ENCODE results near the gene JAG2.

JAG2 gene

GRCh38 chr14:105155071-105155651 lies 13.4 kb downstream of the JAG2 start:
- H4K20me1 ChIP-seq (ENCODE audit: insufficient read depth, low read length) = no peaks in the 10 kb centered on the region
- H2AFZ ChIP-seq (ENCODE audit: low read depth, low read length) = no peak overlapping the region
- DNase-seq (no peak), ATAC-seq (ENCODE audit: insufficient read depth, low read depth) (no peak)
- TF ChIP-seq CTCF (IDR thresholded peaks at IDR 0.05; ENCODE audit: borderline replicate concordance, extremely low read depth, low read length, poor library complexity, severe bottlenecking) (no peak), EZH2 (IDR thresholded peaks at IDR 0.05; ENCODE audit: borderline replicate concordance, low read depth, low read length, severe bottlenecking) (no peak)
- H3K9ac ChIP-seq (ENCODE audit: low read depth, low read length) = no peak overlapping the region
- no peak overlapping the region for H3K27ac ChIP-seq (ENCODE audit: low read length)
- H3K4me2 ChIP-seq (ENCODE audit: insufficient read depth, low read length) = no peak overlapping the region
- no peak overlapping the region for H3K4me3 ChIP-seq (ENCODE audit: low read depth in 1 of 2, low read length in 2 of 2)
- H3K36me3 ChIP-seq (ENCODE audit: insufficient read depth, low read length) = no peaks in the 10 kb centered on the region
- H3K4me1 ChIP-seq (ENCODE audit: insufficient read depth, low read length) = no peaks in the 10 kb centered on the region
- H3K79me2 ChIP-seq (ENCODE audit: insufficient read depth, low read length) = no peaks in the 10 kb centered on the region
- no peaks in the 10 kb centered on the region for H3K27me3 ChIP-seq (ENCODE audit: insufficient read depth, low read length, poor library complexity)
- no peaks in the 10 kb centered on the region for H3K9me3 ChIP-seq (ENCODE audit: insufficient read depth, low read length, severe bottlenecking)

- Histone ChIP-seq H3K79me2 (ENCODE audit: insufficient read depth, low read length) (no peaks in the 10 kb centered on the region), H3K4me2 (ENCODE audit: insufficient read depth, low read length) (no peak overlapping the region), H3K4me1 (ENCODE audit: insufficient read depth, low read length) (no peaks in the 10 kb centered on the region), H3K36me3 (ENCODE audit: insufficient read depth, low read length) (no peaks in the 10 kb centered on the region), H4K20me1 (ENCODE audit: insufficient read depth, low read length) (no peaks in the 10 kb centered on the region), H2AFZ (ENCODE audit: low read depth, low read length) (no peak overlapping the region), H3K27ac (ENCODE audit: low read length) (no peak overlapping the region), H3K27me3 (ENCODE audit: insufficient read depth, low read length, poor library complexity) (no peaks in the 10 kb centered on the region), H3K9ac (ENCODE audit: low read depth, low read length) (no peak overlapping the region), H3K9me3 (ENCODE audit: insufficient read depth, low read length, severe bottlenecking) (no peaks in the 10 kb centered on the region), H3K4me3 (ENCODE audit: low read depth in 1 of 2, low read length in 2 of 2) (no peak overlapping the region)
- ATAC-seq (ENCODE audit: insufficient read depth, low read depth) (no peak), DNase-seq (no peak)
- TF ChIP-seq CTCF (IDR thresholded peaks at IDR 0.05; ENCODE audit: borderline replicate concordance, extremely low read depth, low read length, poor library complexity, severe bottlenecking) = no peak
- no peak for TF ChIP-seq EZH2 (IDR thresholded peaks at IDR 0.05; ENCODE audit: borderline replicate concordance, low read depth, low read length, severe bottlenecking)
Measured at GRCh38 chr14:105154476-105154871, 14.1 kb downstream of the JAG2 start.

DNA sequence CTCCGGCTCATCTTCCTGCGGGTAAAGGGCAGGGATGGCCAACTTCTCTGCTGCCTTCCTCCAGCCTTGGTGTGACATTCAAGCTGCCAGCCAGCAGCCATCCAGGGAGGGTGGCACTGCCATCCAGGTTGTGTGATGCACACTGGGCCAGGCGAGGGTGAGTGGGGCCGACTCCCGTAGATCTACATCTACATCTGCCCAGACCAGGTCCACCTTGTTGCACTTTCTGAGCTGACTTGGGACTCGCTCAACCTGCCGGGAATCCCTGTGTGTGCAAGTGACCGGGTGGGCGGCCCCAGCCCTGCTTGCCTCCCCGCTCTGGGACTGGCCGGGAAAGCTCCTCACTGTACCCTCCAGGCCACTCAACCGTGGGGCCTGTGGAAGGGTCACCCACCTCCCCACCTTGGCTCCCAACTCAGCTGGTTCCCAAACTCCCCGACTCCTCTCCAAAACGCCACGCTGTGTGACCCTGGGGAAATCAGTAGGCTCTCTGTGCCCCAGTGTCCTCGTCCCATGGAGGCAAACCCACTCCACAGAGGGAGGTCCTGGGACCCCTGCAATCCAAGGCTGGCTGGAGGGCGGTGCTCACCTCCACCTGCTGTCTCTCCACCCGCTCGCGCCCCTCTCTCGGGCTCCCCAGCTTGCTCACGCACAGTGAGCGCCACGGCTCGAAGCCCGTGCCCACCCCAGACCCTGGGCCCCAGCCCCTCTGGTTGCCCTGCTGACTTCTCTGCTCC lies 14.7 kb downstream of the JAG2 start:
- no peak overlapping the region for H3K4me3 ChIP-seq (ENCODE audit: low read depth in 1 of 2, low read length in 2 of 2)
- no peak overlapping the region for H2AFZ ChIP-seq (ENCODE audit: low read depth, low read length)
- H3K27me3 ChIP-seq (ENCODE audit: insufficient read depth, low read length, poor library complexity) = no peaks in the 10 kb centered on the region
- H3K27ac ChIP-seq (ENCODE audit: low read length) = no peak overlapping the region
- H3K79me2 ChIP-seq (ENCODE audit: insufficient read depth, low read length) = no peaks in the 10 kb centered on the region
- no peak overlapping the region for H3K9ac ChIP-seq (ENCODE audit: low read depth, low read length)
- no peaks in the 10 kb centered on the region for H4K20me1 ChIP-seq (ENCODE audit: insufficient read depth, low read length)
- DNase-seq (no peak), ATAC-seq (ENCODE audit: insufficient read depth, low read depth) (no peak)
- H3K4me1 ChIP-seq (ENCODE audit: insufficient read depth, low read length) = no peaks in the 10 kb centered on the region
- TF ChIP-seq EZH2 (IDR thresholded peaks at IDR 0.05; ENCODE audit: borderline replicate concordance, low read depth, low read length, severe bottlenecking) = no peak
- TF ChIP-seq CTCF (IDR thresholded peaks at IDR 0.05; ENCODE audit: borderline replicate concordance, extremely low read depth, low read length, poor library complexity, severe bottlenecking) = no peak
- H3K4me2 ChIP-seq (ENCODE audit: insufficient read depth, low read length) = no peak overlapping the region
- H3K36me3 ChIP-seq (ENCODE audit: insufficient read depth, low read length) = no peaks in the 10 kb centered on the region
- no peaks in the 10 kb centered on the region for H3K9me3 ChIP-seq (ENCODE audit: insufficient read depth, low read length, severe bottlenecking)

Data from DND-41 (cell line).